Breast epithelium (tissue), 4 donors: ENCODE measurements around the gene ALDH3A1. TPM values are rescaled to one million over a fixed set of nuclear protein-coding genes. Genes with fewer than 3 reads are reported as not detected.

ENCODE experiments used
- DNase-seq, 2 donors: peaks; one replicate each; pipeline ENCODE4 v3.0.0-alpha.2; 2019; ENCODE audit warnings: low spot score in 2 of 2
- H3K27ac ChIP-seq, 2 donors: fragments of 200-600 bp; sonication (generic) in 1 of 2; one replicate each; pipeline ENCODE4 v1.5.1; 2016 to 2019; ENCODE audit warnings: mild to moderate bottlenecking in 1 of 2
- H3K27me3 ChIP-seq, 2 donors: fragments of 200-600 bp; sonication (generic) in 1 of 2; one replicate each; pipeline versions ENCODE4 v1.5.1 to v1.6.0; 2017 to 2019; ENCODE audit warnings: control low read depth in 1 of 2, mild to moderate bottlenecking in 1 of 2
- H3K36me3 ChIP-seq: fragments of 200-600 bp; one replicate; pipeline ENCODE4 v1.5.1; 2019
- H3K4me1 ChIP-seq, 2 donors: fragments of 200-600 bp; sonication (generic); one replicate each; pipeline ENCODE4 v1.5.1; 2016 to 2019; ENCODE audit warnings: control low read depth in 1 of 2
- H3K4me3 ChIP-seq, 3 donors: fragments of 200-600 bp; sonication (generic); 1 replicate in 2 of 3; 2 replicates in 1 of 3; pipeline ENCODE4 v1.5.1; 2016 to 2019; ENCODE audit warnings: mild to moderate bottlenecking in 3 of 3, moderate library complexity in 2 of 3
- H3K9me3 ChIP-seq, 2 donors: fragments of 200-600 bp; sonication (generic) in 1 of 2; one replicate each; pipeline ENCODE4 v1.5.1; 2016 to 2019; ENCODE audit warnings: control low read depth in 1 of 2
- POLR2A ChIP-seq: fragments of 450-650 bp; IDR thresholded peaks from one replicate; pipeline ENCODE4 v1.6.1; 2016; ENCODE audit warnings: antibody characterized with exemption, mild to moderate bottlenecking, moderate library complexity
- POLR2AphosphoS5 ChIP-seq, 3 donors: sonication (generic); formaldehyde crosslinking; IDR thresholded peaks; one replicate each; pipeline ENCODE4 v1.6.1; 2017; ENCODE audit warnings: antibody characterized with exemption in 3 of 3
- intact Hi-C: fragments of 100-400 bp; cut with DNase I; formaldehyde crosslinking; loops from one replicate; pipeline ENCODE4 v1.15.1; 2023; ENCODE audit warnings: low total_unique reads
- total RNA-seq, 3 donors: library from RNA; depleted of rRNA; stranded (reverse); fragments of >200 nt; gene quantifications; one replicate each; pipeline ENCODE4 v1.1.0, GENCODE V29; 2016
- TF ChIP-seq, protein P1 (sequence below), 3 donors: fragments of 450-650 bp; IDR thresholded peaks; one replicate each; pipeline ENCODE4 v1.5.1; 2016 to 2017; ENCODE audit warnings: antibody characterized with exemption in 3 of 3, mild to moderate bottlenecking in 3 of 3, moderate library complexity in 3 of 3

Gene ALDH3A1
- 1 to 10 TPM; 1.1 to 5.6 (median 2.0) TPM for total RNA-seq

DNA sequence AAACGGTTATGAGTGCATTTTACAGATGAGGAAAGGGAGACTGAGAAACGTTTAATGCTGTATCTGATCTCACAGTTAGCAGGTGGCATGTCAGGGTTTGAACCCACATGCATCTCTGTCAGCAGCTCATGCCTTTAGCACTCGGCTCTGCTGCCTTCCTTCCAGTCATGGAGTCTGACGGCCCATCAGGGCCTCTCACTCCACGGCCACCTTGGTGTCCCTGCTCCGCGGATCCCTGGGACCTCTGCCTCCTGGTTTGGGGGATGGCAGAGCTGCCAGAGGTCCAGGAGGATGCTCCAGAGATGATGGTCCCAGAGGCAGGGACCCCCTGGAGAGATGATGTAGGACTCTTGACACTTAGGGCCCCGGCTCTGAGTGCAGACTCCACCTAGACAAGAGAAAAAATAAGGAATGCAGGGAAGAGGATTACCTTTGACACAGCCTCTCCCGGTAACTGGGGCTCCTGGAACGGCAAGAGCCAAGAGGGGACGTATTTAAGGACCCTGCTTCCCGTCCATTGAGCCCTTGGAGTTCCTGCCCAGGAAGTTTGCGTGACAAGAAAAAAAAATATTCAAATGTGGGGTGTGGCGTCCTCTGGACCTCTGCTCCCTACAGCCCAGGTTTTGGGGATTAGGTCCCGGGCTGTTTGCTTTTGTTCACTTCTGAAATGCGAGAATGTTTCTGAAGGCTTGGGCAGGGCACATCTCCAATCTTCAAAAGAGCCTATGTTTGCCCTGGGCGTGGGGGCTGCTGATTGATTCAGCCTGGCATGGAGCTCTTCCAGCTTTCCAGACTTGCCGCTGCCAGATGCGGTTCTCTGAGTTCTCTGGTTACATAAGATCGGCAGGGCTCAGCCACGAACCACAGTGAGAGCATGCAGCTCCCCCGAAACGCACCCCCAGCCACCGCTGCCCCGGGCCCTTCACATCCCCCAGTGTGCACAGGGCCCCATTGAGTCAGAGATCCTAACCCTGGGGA is at the start of gene ALDH3A1:
TSS of gene ALDH3A1 (minus strand) at position 470 of the 978 bp plus-strand sequence. CDS start 3,169 bp downstream, outside the sequence.
- DNase-seq, result no peak
- peak within 1 kb of the TSS; percentile 38 to 64 for H3K27ac ChIP-seq
- no peak within 1 kb of the TSS for H3K4me3 ChIP-seq
- H3K4me1 ChIP-seq, result peaks cover 3 to 5% of the 10 kb centered on the region in 2 donors
- no peaks in the 10 kb centered on the region for H3K36me3 ChIP-seq
- H3K27me3 ChIP-seq, result no peaks in the 10 kb centered on the region
- no peaks in the 10 kb centered on the region for H3K9me3 ChIP-seq
- intact Hi-C loops, result no loop called here
- TF ChIP-seq POLR2A, result no peak
- TF ChIP-seq POLR2AphosphoS5 (IDR thresholded peaks at IDR 0.05), result no peak
- TF ChIP-seq, protein P1, sequence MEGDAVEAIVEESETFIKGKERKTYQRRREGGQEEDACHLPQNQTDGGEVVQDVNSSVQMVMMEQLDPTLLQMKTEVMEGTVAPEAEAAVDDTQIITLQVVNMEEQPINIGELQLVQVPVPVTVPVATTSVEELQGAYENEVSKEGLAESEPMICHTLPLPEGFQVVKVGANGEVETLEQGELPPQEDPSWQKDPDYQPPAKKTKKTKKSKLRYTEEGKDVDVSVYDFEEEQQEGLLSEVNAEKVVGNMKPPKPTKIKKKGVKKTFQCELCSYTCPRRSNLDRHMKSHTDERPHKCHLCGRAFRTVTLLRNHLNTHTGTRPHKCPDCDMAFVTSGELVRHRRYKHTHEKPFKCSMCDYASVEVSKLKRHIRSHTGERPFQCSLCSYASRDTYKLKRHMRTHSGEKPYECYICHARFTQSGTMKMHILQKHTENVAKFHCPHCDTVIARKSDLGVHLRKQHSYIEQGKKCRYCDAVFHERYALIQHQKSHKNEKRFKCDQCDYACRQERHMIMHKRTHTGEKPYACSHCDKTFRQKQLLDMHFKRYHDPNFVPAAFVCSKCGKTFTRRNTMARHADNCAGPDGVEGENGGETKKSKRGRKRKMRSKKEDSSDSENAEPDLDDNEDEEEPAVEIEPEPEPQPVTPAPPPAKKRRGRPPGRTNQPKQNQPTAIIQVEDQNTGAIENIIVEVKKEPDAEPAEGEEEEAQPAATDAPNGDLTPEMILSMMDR (IDR thresholded peaks at IDR 0.05), result no peak

DNA sequence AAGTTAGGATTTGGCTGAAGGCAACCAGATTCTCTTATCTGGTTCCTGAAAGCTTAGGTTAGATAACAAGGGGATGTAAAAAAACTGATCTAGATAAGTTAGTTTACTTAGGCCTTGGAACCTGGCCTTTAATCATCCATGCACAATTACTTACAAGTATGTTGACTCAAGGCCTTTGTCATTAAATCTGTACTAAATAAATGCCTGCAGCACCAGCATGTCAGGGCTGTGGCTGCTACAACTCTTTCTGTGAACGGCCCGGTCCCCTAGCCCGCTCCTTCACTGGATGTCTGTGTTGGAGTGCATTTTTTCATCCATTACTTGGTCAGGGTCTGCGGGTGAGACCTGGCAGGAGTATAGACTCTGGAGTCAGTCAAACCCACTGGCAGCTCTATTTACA is 48.4 kb upstream of the ALDH3A1 start:
- DNase-seq, result no peak
- H3K4me3 ChIP-seq, result no peak overlapping the region
- H3K27me3 ChIP-seq, result no peaks in the 10 kb centered on the region
- TF ChIP-seq, protein P1 (IDR thresholded peaks at IDR 0.05), result no peak
- TF ChIP-seq POLR2AphosphoS5 (IDR thresholded peaks at IDR 0.05) (no peak), POLR2A (no peak)
- H3K36me3 ChIP-seq, result peaks cover 23% of the 10 kb centered on the region
- no peaks in the 10 kb centered on the region for H3K4me1 ChIP-seq
- intact Hi-C loops, result no loop called here
- H3K27ac ChIP-seq, result no peak overlapping the region
- peaks cover 0 to 14% of the 10 kb centered on the region in 2 donors for H3K9me3 ChIP-seq

DNA sequence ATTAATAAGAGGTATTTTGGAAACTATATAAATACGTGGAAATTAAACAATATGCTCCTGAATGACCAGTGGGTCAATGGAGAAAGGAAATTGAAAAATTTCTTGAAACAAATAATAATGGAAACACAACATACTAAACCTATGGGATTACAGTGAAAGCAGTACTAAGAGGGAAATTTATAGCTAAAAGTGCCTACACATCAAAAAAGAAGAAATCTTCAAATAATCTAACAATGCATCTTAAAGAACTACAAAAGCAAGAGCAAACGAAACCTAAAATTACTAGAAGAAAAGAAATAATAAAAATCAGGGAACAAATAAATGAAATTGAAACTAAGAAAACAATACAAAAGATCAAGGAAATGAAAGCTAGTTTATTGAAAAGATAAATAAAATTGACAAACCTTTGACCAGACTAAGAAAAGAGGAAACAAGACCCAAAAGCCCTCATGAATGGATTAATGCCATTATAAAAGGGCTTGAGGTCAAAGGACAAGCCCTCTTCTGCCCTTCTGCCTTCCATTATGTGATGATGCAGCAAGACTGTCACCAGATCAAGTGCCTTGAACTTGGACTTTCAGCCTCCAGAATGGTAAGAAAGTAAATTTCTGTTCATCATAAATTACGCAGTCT is 43.9 kb upstream of the ALDH3A1 start:
- intact Hi-C loops, result no loop called here
- H3K9me3 ChIP-seq, result peaks cover 0 to 14% of the 10 kb centered on the region in 2 donors
- DNase-seq, result no peak
- H3K4me3 ChIP-seq, result no peak overlapping the region
- no peak for TF ChIP-seq POLR2AphosphoS5 (IDR thresholded peaks at IDR 0.05)
- TF ChIP-seq, protein P1 (IDR thresholded peaks at IDR 0.05), result no peak
- no peak for TF ChIP-seq POLR2A
- peaks cover 19% of the 10 kb centered on the region for H3K36me3 ChIP-seq
- no peak overlapping the region for H3K27ac ChIP-seq
- H3K27me3 ChIP-seq, result no peaks in the 10 kb centered on the region
- H3K4me1 ChIP-seq, result no peaks in the 10 kb centered on the region

DNA sequence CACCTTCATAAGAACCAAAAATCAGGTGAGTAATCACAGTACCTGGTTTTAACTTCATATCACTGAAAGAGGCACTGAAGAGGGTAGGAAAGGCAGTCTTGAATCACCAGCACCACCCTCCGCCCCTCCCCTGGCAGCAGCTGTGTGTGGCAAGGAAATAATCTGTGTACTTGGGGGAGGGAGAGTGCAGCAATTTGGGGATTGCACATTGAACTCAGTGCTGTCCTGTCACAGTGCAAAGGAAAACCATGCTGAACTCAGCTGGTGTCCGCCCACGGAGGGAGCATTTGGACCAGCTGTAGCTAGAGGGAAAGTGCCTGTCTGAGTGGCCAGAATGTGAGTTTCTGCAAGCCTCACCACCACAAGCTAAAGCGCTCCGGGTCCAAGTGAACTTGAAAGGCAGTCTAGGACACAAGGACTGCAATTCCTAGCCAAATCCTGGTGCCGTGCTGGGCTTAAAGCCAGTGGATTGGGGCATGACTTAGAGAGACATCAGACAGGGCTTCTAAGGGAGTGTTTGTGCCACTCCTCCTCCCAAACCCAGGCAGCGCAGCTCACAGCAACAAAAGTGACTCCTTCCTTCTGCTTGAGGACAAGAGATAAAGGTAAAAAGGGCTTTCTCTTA is 39.7 kb upstream of the ALDH3A1 start:
- TF ChIP-seq, protein P1 (IDR thresholded peaks at IDR 0.05), result no peak
- no peak for TF ChIP-seq POLR2A
- TF ChIP-seq POLR2AphosphoS5 (IDR thresholded peaks at IDR 0.05), result no peak
- intact Hi-C loops, result no loop called here
- Histone ChIP-seq H3K27ac (no peak overlapping the region), H3K4me3 (no peak overlapping the region), H3K27me3 (no peaks in the 10 kb centered on the region), H3K36me3 (no peaks in the 10 kb centered on the region), H3K4me1 (no peaks in the 10 kb centered on the region), H3K9me3 (no peaks in the 10 kb centered on the region)
- DNase-seq, result no peak
